Lower leg skin (tissue), 3 donors: ENCODE data around the gene PGAP3.

Experiments used
- CTCF ChIP-seq, 3 donors: fragments of 450-650 bp; IDR thresholded peaks; one replicate each; pipeline ENCODE4 v1.5.1; 2016; ENCODE audit warnings: antibody characterized with exemption in 3 of 3, mild to moderate bottlenecking in 3 of 3, moderate library complexity in 2 of 3
- POLR2A ChIP-seq, 2 donors: fragments of 450-650 bp; IDR thresholded peaks; one replicate each; pipeline ENCODE4 v1.6.1; 2016 to 2017; ENCODE audit warnings: antibody characterized with exemption in 2 of 2, mild to moderate bottlenecking in 1 of 2, moderate library complexity in 1 of 2

- TF ChIP-seq CTCF (IDR thresholded peaks at IDR 0.05) (no peak), POLR2A (IDR thresholded peaks at IDR 0.05) (no peak)
These were observed 23.0 kb downstream of the PGAP3 start, which contains the start of gene TCAP for GRCh38 chr17:39664581-39665561.
